H9 (cell line): ENCODE results near the gene MYOZ3. TPM values are rescaled to one million over a fixed set of nuclear protein-coding genes. Genes with fewer than 3 reads are reported as not detected.

Experiments
- DNase-seq: peaks from one replicate; pipeline ENCODE4 v3.0.0-alpha.2; 2017
- H2AFZ ChIP-seq: one replicate; pipeline ENCODE4 v1.6.1; 2013; ENCODE audit warnings: mild to moderate bottlenecking, low read length, control low read depth, moderate library complexity
- H2AK5ac ChIP-seq: 2 replicates; pipeline ENCODE4 v1.6.1; 2013; ENCODE audit warnings: low read length, control low read depth, mixed read lengths; ENCODE audit not compliant: insufficient read length
- H2BK120ac ChIP-seq: one replicate; pipeline ENCODE4 v1.6.1; 2013; ENCODE audit warnings: low read depth, mild to moderate bottlenecking, low read length, control low read depth, inconsistent platforms; ENCODE audit not compliant: poor library complexity, severe bottlenecking
- H2BK12ac ChIP-seq: 2 replicates; pipeline ENCODE4 v1.6.1; 2013; ENCODE audit warnings: low read length, control low read depth, mixed read lengths, low read depth; ENCODE audit not compliant: insufficient read length
- H2BK15ac ChIP-seq: 2 replicates; pipeline ENCODE4 v1.6.1; 2013; ENCODE audit warnings: low read depth, low read length, control low read depth
- H2BK20ac ChIP-seq: one replicate; pipeline ENCODE4 v1.6.1; 2013; ENCODE audit warnings: low read depth, mild to moderate bottlenecking, low read length, control low read depth, inconsistent platforms; ENCODE audit not compliant: poor library complexity, severe bottlenecking
- H2BK5ac ChIP-seq: 2 replicates; pipeline ENCODE4 v1.6.1; 2013; ENCODE audit warnings: low read length, control low read depth, mixed read lengths; ENCODE audit not compliant: insufficient read length
- H3K14ac ChIP-seq: 2 replicates; pipeline ENCODE4 v1.6.1; 2013; ENCODE audit warnings: low read length, control low read depth; ENCODE audit not compliant: insufficient read depth
- H3K18ac ChIP-seq: 2 replicates; pipeline ENCODE4 v1.6.1; 2013; ENCODE audit warnings: low read depth, mild to moderate bottlenecking, mixed read lengths, low read length, control low read depth; ENCODE audit not compliant: insufficient read length
- H3K23ac ChIP-seq: 2 replicates; pipeline ENCODE4 v1.6.1; 2013; ENCODE audit warnings: low read length, control low read depth, mixed read lengths, low read depth; ENCODE audit not compliant: insufficient read length
- H3K23me2 ChIP-seq: 2 replicates; pipeline ENCODE4 v1.6.1; 2013; ENCODE audit warnings: low read depth, mild to moderate bottlenecking, mixed read lengths, low read length, control low read depth; ENCODE audit not compliant: insufficient read length, poor library complexity, severe bottlenecking
- H3K27ac ChIP-seq: 2 replicates; pipeline ENCODE4 v1.5.1; 2013; ENCODE audit warnings: low read length, control low read depth, mixed read lengths, low read depth; ENCODE audit not compliant: insufficient read length
- H3K27me3 ChIP-seq: 2 replicates; pipeline ENCODE4 v1.6.1; 2013; ENCODE audit warnings: low read length, control low read depth, inconsistent platforms; ENCODE audit not compliant: insufficient read depth
- H3K4ac ChIP-seq: 2 replicates; pipeline ENCODE4 v1.6.1; 2013; ENCODE audit warnings: low read depth, mild to moderate bottlenecking, control low read depth, inconsistent platforms, low read length, moderate library complexity
- H3K4me1 ChIP-seq: 2 replicates; pipeline ENCODE4 v1.6.1; 2013; ENCODE audit warnings: low read length, control low read depth, inconsistent platforms; ENCODE audit not compliant: insufficient read depth
- H3K4me2 ChIP-seq: 2 replicates; pipeline ENCODE4 v1.6.1; 2013; ENCODE audit warnings: low read length, control low read depth, mixed read lengths; ENCODE audit not compliant: insufficient read length, insufficient read depth
- H3K56ac ChIP-seq: 2 replicates; pipeline ENCODE4 v1.6.1; 2013; ENCODE audit warnings: low read depth, mild to moderate bottlenecking, mixed read lengths, low read length, control low read depth; ENCODE audit not compliant: insufficient read length
- H3K79me1 ChIP-seq: 2 replicates; pipeline ENCODE4 v1.6.1; 2013; ENCODE audit warnings: low read depth, mild to moderate bottlenecking, moderate library complexity, low read length, control low read depth, inconsistent platforms; ENCODE audit not compliant: insufficient read depth, poor library complexity, severe bottlenecking
- H3K79me2 ChIP-seq: 2 replicates; pipeline ENCODE4 v1.6.1; 2013; ENCODE audit warnings: low read length, control low read depth, inconsistent platforms; ENCODE audit not compliant: insufficient read depth
- H3K9ac ChIP-seq: 2 replicates; pipeline ENCODE4 v1.6.1; 2013; ENCODE audit warnings: low read length, control low read depth, mixed read lengths; ENCODE audit not compliant: insufficient read length; ENCODE audit errors: extremely low read depth
- H3K9me3 ChIP-seq: one replicate; pipeline ENCODE4 v1.6.1; 2013; ENCODE audit warnings: low read depth, low read length, inconsistent platforms; ENCODE audit not compliant: control insufficient read depth
- H3T11ph ChIP-seq: one replicate; pipeline ENCODE4 v1.6.1; 2013; ENCODE audit warnings: mild to moderate bottlenecking, low read length, control low read depth, inconsistent platforms
- H4K20me1 ChIP-seq: one replicate; pipeline ENCODE4 v1.6.1; 2013; ENCODE audit not compliant: control insufficient read depth, insufficient read length, insufficient read depth
- H4K5ac ChIP-seq: 2 replicates; pipeline ENCODE4 v1.6.1; 2013; ENCODE audit warnings: low read depth, mild to moderate bottlenecking, mixed read lengths, low read length, control low read depth; ENCODE audit not compliant: insufficient read length
- H4K8ac ChIP-seq: replicated peaks from 2 replicates; pipeline ENCODE4 v1.6.1; 2013; ENCODE audit warnings: low read length, control low read depth, mixed read lengths, low read depth; ENCODE audit not compliant: insufficient read length
- H4K91ac ChIP-seq: 2 replicates; pipeline ENCODE4 v1.6.1; 2013; ENCODE audit warnings: low read depth, mild to moderate bottlenecking, moderate library complexity, mixed read lengths, low read length, control low read depth; ENCODE audit not compliant: insufficient read length
- H3K27ac Mint-ChIP-seq, 3 experiments: 2 replicates in 2 of 3; 3 replicates in 1 of 3; pipeline ENCODE4 v1.8.0; 2020 to 2021; ENCODE audit warnings: mixed read lengths in 3 of 3, mild to moderate bottlenecking in 1 of 3, moderate library complexity in 1 of 3
- H3K27me3 Mint-ChIP-seq: 2 replicates; pipeline ENCODE4 v1.8.0; 2021; ENCODE audit warnings: low read depth, mild to moderate bottlenecking, moderate library complexity, mixed read lengths
- H3K36me3 Mint-ChIP-seq, 3 experiments: 2 replicates in 2 of 3; 3 replicates in 1 of 3; pipeline ENCODE4 v1.8.0; 2020 to 2021; ENCODE audit warnings: low read depth in 3 of 3, mixed read lengths in 3 of 3; ENCODE audit not compliant: insufficient read depth in 1 of 3
- H3K4me1 Mint-ChIP-seq, 2 experiments: 2 replicates each; pipeline ENCODE4 v1.8.0; 2020; ENCODE audit warnings: mixed read lengths in 2 of 2
- H3K4me3 Mint-ChIP-seq, 2 experiments: 2 replicates in 1 of 2; 3 replicates in 1 of 2; pipeline ENCODE4 v1.8.0; 2020 to 2021; ENCODE audit warnings: mild to moderate bottlenecking in 2 of 2, mixed read lengths in 2 of 2, moderate library complexity in 1 of 2
- H3K9me3 Mint-ChIP-seq, 2 experiments: 2 replicates in 1 of 2; 3 replicates in 1 of 2; pipeline ENCODE4 v1.8.0; 2020; ENCODE audit warnings: mild to moderate bottlenecking in 2 of 2, mixed read lengths in 2 of 2, moderate library complexity in 1 of 2
- CTCF ChIP-seq: fragments of 200-600 bp; sonication (generic); conservative IDR thresholded peaks from 3 replicates; pipeline ENCODE4 v1.8.0; 2021; ENCODE audit warnings: antibody characterized with exemption, mild to moderate bottlenecking
- WGBS: extraction: QIAGEN DNeasy Blood & Tissue Kit; methylation state at CpG from one replicate; pipeline ENCODE4 v1.1.7; 2013; ENCODE audit warnings: missing lambda C conversion rate, low lambda C conversion rate, mixed read lengths; ENCODE audit not compliant: insufficient read length; ENCODE audit errors: extremely low coverage; 5-methylcytosine and 5-hydroxymethylcytosine counted together
- total RNA-seq: library from RNA; stranded (reverse); gene quantifications from 2 replicates; pipeline ENCODE4 v1.2.1, GENCODE V29; 2021

MYOZ3 gene
- total RNA-seq, 1 experiment from 2014 or later = 18.1 TPM

- no peak overlapping the region for H2BK12ac ChIP-seq
- H3T11ph ChIP-seq = no peak overlapping the region
- Mint-ChIP-seq H3K9me3 (no peaks in the 10 kb centered on the region), H3K4me3 (no peak overlapping the region), H3K27ac (peak overlapping the region; percentile 27 to 52 (median 30); a peak in 4 of 7 replicates), H3K36me3 (peaks cover 33 to 56% (median 51%) of the 10 kb centered on the region in 3 experiments; a peak in 6 of 7 replicates), H3K4me1 (peaks cover 6 to 11% of the 10 kb centered on the region in 2 experiments), H3K27me3 (no peaks in the 10 kb centered on the region)
- no peak overlapping the region for H3K56ac ChIP-seq
- no peaks in the 10 kb centered on the region for H3K4me1 ChIP-seq
- H2BK15ac ChIP-seq = no peak overlapping the region
- H3K14ac ChIP-seq = no peak overlapping the region
- H4K5ac ChIP-seq = no peak overlapping the region
- no peak overlapping the region for H3K27ac ChIP-seq
- WGBS = 100% methylated on average over 1 of the region's 6 CpGs
- H2BK5ac ChIP-seq = no peak overlapping the region
- H3K18ac ChIP-seq = no peak overlapping the region
- no peak overlapping the region for H4K91ac ChIP-seq
- no peak overlapping the region for H4K8ac ChIP-seq
- no peaks in the 10 kb centered on the region for H3K27me3 ChIP-seq
- H3K79me2 ChIP-seq = no peaks in the 10 kb centered on the region
- H4K20me1 ChIP-seq = no peaks in the 10 kb centered on the region
- H2BK20ac ChIP-seq = no peak overlapping the region
- H3K23ac ChIP-seq = no peak overlapping the region
- no peaks in the 10 kb centered on the region for H3K79me1 ChIP-seq
- no peak overlapping the region for H2AFZ ChIP-seq
- no peak overlapping the region for H3K4me2 ChIP-seq
- no peaks in the 10 kb centered on the region for H3K23me2 ChIP-seq
- H2BK120ac ChIP-seq = no peak overlapping the region
- H3K9me3 ChIP-seq = no peaks in the 10 kb centered on the region
- no peak overlapping the region for H3K9ac ChIP-seq
- H2AK5ac ChIP-seq = no peak overlapping the region
- no peak overlapping the region for H3K4ac ChIP-seq
- no peak for TF ChIP-seq CTCF
- no peak for DNase-seq
Observed at GRCh38 chr5:150690760-150691159, 29.7 kb downstream of the MYOZ3 start.
